GM23338 (cell line): ENCODE results near the gene TIPIN. TPM values are rescaled to one million over a fixed set of nuclear protein-coding genes. Genes with fewer than 3 reads are reported as not detected.
A peak's percentile ranks its signal among the peaks of the same experiment; 100 is the strongest.

Experiments used
- ATAC-seq: fragments of 200-7000 bp; cut with Tn5 transposase; 3 replicates; pipeline ENCODE4 v1.9.1; 2020
- DNase-seq: peaks from one replicate; pipeline ENCODE4 v3.0.0-alpha.2; 2015; ENCODE audit warnings: low spot score
- H2AFZ ChIP-seq: fragments of 200-600 bp; sonication (generic); 2 replicates; pipeline ENCODE4 v1.8.0; 2016; ENCODE audit warnings: antibody characterized with exemption, mild to moderate bottlenecking, moderate library complexity
- H3F3A ChIP-seq: fragments of 200-600 bp; sonication (generic); replicated peaks from 2 replicates; pipeline ENCODE4 v1.8.0; 2017; ENCODE audit warnings: antibody characterized with exemption, mixed run types, low read depth
- H3K27ac ChIP-seq: fragments of 200-600 bp; sonication (generic); 2 replicates; pipeline ENCODE4 v1.6.1; 2016; ENCODE audit warnings: low read depth
- H3K27me3 ChIP-seq: fragments of 200-600 bp; sonication (generic); 2 replicates; pipeline ENCODE4 v1.8.0; 2016; ENCODE audit warnings: mild to moderate bottlenecking, mixed run types, moderate library complexity; ENCODE audit not compliant: insufficient read depth
- H3K36me3 ChIP-seq: fragments of 200-600 bp; sonication (generic); 2 replicates; pipeline ENCODE4 v1.8.0; 2016; ENCODE audit warnings: mild to moderate bottlenecking; ENCODE audit not compliant: insufficient read depth
- H3K4me1 ChIP-seq: fragments of 200-600 bp; sonication (generic); 2 replicates; pipeline ENCODE4 v1.8.0; 2016; ENCODE audit warnings: mild to moderate bottlenecking, moderate library complexity; ENCODE audit not compliant: insufficient read depth
- H3K4me2 ChIP-seq: fragments of 200-600 bp; sonication (generic); 2 replicates; pipeline ENCODE4 v1.7.1; 2017; ENCODE audit warnings: mixed run types
- H3K4me3 ChIP-seq: fragments of 200-600 bp; sonication (generic); 2 replicates; pipeline ENCODE4 v1.6.1; 2016; ENCODE audit warnings: mixed run types
- H3K79me2 ChIP-seq: fragments of 200-600 bp; sonication (generic); replicated peaks from 2 replicates; pipeline ENCODE4 v1.8.0; 2017; ENCODE audit warnings: mild to moderate bottlenecking; ENCODE audit not compliant: insufficient read depth
- H3K9me2 ChIP-seq: fragments of 200-600 bp; sonication (generic); 2 replicates; pipeline ENCODE4 v1.8.0; 2017; ENCODE audit not compliant: insufficient read depth
- H4K20me1 ChIP-seq: fragments of 200-600 bp; sonication (generic); replicated peaks from 2 replicates; pipeline ENCODE4 v1.8.0; 2017; ENCODE audit warnings: mild to moderate bottlenecking; ENCODE audit not compliant: insufficient read depth
- H3K27ac Mint-ChIP-seq: 2 replicates; pipeline ENCODE4 v1.8.0; 2020; ENCODE audit warnings: inconsistent platforms, mild to moderate bottlenecking, moderate library complexity, mixed read lengths
- H3K27me3 Mint-ChIP-seq: 3 replicates; pipeline ENCODE4 v1.8.0; 2022; ENCODE audit warnings: low read depth, mild to moderate bottlenecking, moderate library complexity, mixed read lengths, inconsistent platforms; ENCODE audit not compliant: insufficient read depth, poor library complexity
- H3K36me3 Mint-ChIP-seq: 3 replicates; pipeline ENCODE4 v1.8.0; 2021; ENCODE audit warnings: low read depth, mild to moderate bottlenecking, inconsistent platforms, moderate library complexity, mixed read lengths
- H3K4me1 Mint-ChIP-seq: 3 replicates; pipeline ENCODE4 v1.8.0; 2020; ENCODE audit warnings: mild to moderate bottlenecking, inconsistent platforms, mixed read lengths
- H3K4me3 Mint-ChIP-seq: 3 replicates; pipeline ENCODE4 v1.8.0; 2021; ENCODE audit warnings: moderate library complexity, mild to moderate bottlenecking, inconsistent platforms, mixed read lengths
- H3K9me3 Mint-ChIP-seq: 3 replicates; pipeline ENCODE4 v1.8.0; 2020; ENCODE audit warnings: moderate library complexity, mild to moderate bottlenecking, inconsistent platforms, mixed read lengths
- EZH2 ChIP-seq: fragments of 200-600 bp; sonication (generic); IDR thresholded peaks from one replicate; pipeline ENCODE4 v1.8.0; 2017; ENCODE audit warnings: antibody characterized with exemption, mild to moderate bottlenecking, low read depth; ENCODE audit not compliant: unreplicated experiment
- EZH2phosphoT487 ChIP-seq: fragments of 200-600 bp; sonication (generic); IDR thresholded peaks from one replicate; pipeline ENCODE4 v1.8.1; 2018; ENCODE audit warnings: antibody characterized with exemption; ENCODE audit not compliant: unreplicated experiment
- JUNB ChIP-seq: IDR thresholded peaks from one replicate; pipeline ENCODE4 v1.6.1; 2016; ENCODE audit warnings: antibody characterized with exemption; ENCODE audit not compliant: unreplicated experiment
- NANOG ChIP-seq: IDR thresholded peaks from 2 replicates; pipeline ENCODE4 v1.6.1; 2016; ENCODE audit warnings: antibody characterized with exemption, borderline replicate concordance
- STAT1 ChIP-seq: IDR thresholded peaks from one replicate; pipeline ENCODE4 v1.6.1; 2016; ENCODE audit warnings: antibody characterized with exemption; ENCODE audit not compliant: unreplicated experiment
- ZNF114 ChIP-seq: fragments of 250-450 bp; sonication (Bioruptor Pico); IDR thresholded peaks from 2 replicates; pipeline ENCODE4 v1.5.0; 2020; ENCODE audit warnings: mild to moderate bottlenecking, moderate library complexity
- polyA plus RNA-seq: library from polyadenylated mRNA; unstranded; fragments of >200 nt; fragmentation: Nextera tagmentation; extraction: Ambion mirVana; gene quantifications from 2 replicates; pipeline ENCODE4 v1.2.1, GENCODE V29; 2016
- total RNA-seq: library from RNA; depleted of rRNA; stranded (reverse); fragments of >200 nt; shearing (Covaris generic); gene quantifications from 2 replicates; pipeline ENCODE4 v1.2.3, GENCODE V29; 2014
- TF ChIP-seq, protein P1 (sequence below), 2 experiments: fragments of 200-600 bp in 1 of 2; sonication (generic) in 1 of 2; conservative IDR thresholded peaks; 2 replicates each; pipeline versions ENCODE4 v1.5.1 to v1.6.1; 2016 to 2017; ENCODE audit warnings: antibody characterized with exemption in 2 of 2, low read depth in 2 of 2, mild to moderate bottlenecking in 2 of 2, moderate library complexity in 1 of 2
- TF ChIP-seq, protein P2 (sequence below): IDR thresholded peaks from 2 replicates; pipeline ENCODE4 v1.6.1; 2016; ENCODE audit warnings: antibody characterized with exemption
- TF ChIP-seq, protein P3 (sequence below): fragments of 250-450 bp; sonication (Bioruptor Pico); IDR thresholded peaks from 2 replicates; pipeline ENCODE4 v1.5.0; 2020; ENCODE audit warnings: mild to moderate bottlenecking, moderate library complexity

The TIPIN gene
- total and polyA plus RNA-seq, 2 experiments from 2014 or later, result 25.3 to 39.1 TPM

DNA sequence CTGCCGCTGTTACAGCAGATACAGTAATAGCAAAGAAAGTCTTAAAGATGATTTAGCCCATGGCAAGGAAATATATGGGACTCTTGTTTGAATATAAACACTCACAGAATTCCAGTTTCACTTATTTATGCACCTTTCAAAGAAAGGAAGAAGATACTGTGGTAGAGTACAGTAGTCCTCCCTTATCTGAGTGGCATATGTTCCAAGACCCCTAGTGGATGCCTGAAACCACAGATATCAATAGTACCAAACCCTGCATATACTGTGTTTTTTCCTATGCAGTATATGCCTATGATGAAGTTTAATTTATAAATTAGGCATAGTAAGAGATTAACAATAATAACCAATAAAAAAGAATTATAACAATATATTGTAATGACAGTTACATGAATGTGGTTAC, 38.4 kb upstream of the TIPIN start:
- H3K27ac Mint-ChIP-seq, result no peak overlapping the region
- Histone ChIP-seq H3K27me3 (no peaks in the 10 kb centered on the region), H2AFZ (no peak overlapping the region), H3K79me2 (peaks cover 100% of the 10 kb centered on the region), H3K4me1 (no peaks in the 10 kb centered on the region), H3K27ac (peak overlapping the region; percentile 43; the same call in 1 of the 2 replicates), H3F3A (no peaks in the 10 kb centered on the region), H3K4me2 (no peak overlapping the region), H3K9me2 (no peaks in the 10 kb centered on the region), H3K36me3 (0 out of 2 replicates have a peak, but pooled peaks cover 5% of the 10 kb centered on the region), H3K4me3 (no peak overlapping the region), H4K20me1 (peaks cover 17% of the 10 kb centered on the region; the same call in 1 of the 2 replicates)
- peaks cover 37% of the 10 kb centered on the region for H3K36me3 Mint-ChIP-seq
- H3K4me3 Mint-ChIP-seq, result no peak overlapping the region
- H3K27me3 Mint-ChIP-seq, result peaks cover 4% of the 10 kb centered on the region
- no peaks in the 10 kb centered on the region for H3K9me3 Mint-ChIP-seq
- ATAC-seq, result no peak
- no peak for TF ChIP-seq EZH2
- TF ChIP-seq, protein P1, sequence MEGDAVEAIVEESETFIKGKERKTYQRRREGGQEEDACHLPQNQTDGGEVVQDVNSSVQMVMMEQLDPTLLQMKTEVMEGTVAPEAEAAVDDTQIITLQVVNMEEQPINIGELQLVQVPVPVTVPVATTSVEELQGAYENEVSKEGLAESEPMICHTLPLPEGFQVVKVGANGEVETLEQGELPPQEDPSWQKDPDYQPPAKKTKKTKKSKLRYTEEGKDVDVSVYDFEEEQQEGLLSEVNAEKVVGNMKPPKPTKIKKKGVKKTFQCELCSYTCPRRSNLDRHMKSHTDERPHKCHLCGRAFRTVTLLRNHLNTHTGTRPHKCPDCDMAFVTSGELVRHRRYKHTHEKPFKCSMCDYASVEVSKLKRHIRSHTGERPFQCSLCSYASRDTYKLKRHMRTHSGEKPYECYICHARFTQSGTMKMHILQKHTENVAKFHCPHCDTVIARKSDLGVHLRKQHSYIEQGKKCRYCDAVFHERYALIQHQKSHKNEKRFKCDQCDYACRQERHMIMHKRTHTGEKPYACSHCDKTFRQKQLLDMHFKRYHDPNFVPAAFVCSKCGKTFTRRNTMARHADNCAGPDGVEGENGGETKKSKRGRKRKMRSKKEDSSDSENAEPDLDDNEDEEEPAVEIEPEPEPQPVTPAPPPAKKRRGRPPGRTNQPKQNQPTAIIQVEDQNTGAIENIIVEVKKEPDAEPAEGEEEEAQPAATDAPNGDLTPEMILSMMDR (conservative IDR thresholded peaks at IDR 0.05; ENCODE audit: low read depth in 2 of 2), result 0 out of 4 replicates have a peak, but pooled peaks of 1 of the 2 experiments have one; percentile 7
- TF ChIP-seq, protein P2, sequence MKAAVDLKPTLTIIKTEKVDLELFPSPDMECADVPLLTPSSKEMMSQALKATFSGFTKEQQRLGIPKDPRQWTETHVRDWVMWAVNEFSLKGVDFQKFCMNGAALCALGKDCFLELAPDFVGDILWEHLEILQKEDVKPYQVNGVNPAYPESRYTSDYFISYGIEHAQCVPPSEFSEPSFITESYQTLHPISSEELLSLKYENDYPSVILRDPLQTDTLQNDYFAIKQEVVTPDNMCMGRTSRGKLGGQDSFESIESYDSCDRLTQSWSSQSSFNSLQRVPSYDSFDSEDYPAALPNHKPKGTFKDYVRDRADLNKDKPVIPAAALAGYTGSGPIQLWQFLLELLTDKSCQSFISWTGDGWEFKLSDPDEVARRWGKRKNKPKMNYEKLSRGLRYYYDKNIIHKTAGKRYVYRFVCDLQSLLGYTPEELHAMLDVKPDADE, result no peak
- no peak for TF ChIP-seq JUNB
- H3K4me1 Mint-ChIP-seq, result peaks cover 23% of the 10 kb centered on the region
- no peak for DNase-seq

DNA sequence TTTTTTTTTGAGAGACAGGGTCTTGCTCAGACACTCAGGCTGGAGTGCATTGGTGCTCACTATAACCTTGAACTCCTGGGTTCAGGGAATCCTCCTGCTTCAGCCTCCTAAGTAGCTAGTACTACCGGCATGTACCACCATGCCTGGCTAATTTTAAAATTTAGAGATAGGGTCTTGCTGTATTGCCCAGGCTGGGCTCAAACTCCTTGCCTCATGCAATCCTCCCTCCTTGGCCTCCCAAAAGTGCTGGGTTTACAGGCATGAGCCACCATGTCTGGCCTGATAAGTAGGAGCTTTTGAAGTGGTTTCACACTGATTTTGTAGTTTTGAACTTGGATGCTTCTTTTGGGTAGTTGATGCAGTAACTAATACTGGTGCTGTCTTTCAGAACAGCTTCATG, 38.0 kb upstream of the TIPIN start:
- no peak overlapping the region for H3K27ac Mint-ChIP-seq
- H4K20me1 ChIP-seq, result peaks cover 21% of the 10 kb centered on the region; the same call in 1 of the 2 replicates
- H3K9me3 Mint-ChIP-seq, result no peaks in the 10 kb centered on the region
- TF ChIP-seq NANOG (no peak), EZH2 (no peak), STAT1 (no peak), ZNF114 (no peak), EZH2phosphoT487 (no peak)
- TF ChIP-seq, protein P3, sequence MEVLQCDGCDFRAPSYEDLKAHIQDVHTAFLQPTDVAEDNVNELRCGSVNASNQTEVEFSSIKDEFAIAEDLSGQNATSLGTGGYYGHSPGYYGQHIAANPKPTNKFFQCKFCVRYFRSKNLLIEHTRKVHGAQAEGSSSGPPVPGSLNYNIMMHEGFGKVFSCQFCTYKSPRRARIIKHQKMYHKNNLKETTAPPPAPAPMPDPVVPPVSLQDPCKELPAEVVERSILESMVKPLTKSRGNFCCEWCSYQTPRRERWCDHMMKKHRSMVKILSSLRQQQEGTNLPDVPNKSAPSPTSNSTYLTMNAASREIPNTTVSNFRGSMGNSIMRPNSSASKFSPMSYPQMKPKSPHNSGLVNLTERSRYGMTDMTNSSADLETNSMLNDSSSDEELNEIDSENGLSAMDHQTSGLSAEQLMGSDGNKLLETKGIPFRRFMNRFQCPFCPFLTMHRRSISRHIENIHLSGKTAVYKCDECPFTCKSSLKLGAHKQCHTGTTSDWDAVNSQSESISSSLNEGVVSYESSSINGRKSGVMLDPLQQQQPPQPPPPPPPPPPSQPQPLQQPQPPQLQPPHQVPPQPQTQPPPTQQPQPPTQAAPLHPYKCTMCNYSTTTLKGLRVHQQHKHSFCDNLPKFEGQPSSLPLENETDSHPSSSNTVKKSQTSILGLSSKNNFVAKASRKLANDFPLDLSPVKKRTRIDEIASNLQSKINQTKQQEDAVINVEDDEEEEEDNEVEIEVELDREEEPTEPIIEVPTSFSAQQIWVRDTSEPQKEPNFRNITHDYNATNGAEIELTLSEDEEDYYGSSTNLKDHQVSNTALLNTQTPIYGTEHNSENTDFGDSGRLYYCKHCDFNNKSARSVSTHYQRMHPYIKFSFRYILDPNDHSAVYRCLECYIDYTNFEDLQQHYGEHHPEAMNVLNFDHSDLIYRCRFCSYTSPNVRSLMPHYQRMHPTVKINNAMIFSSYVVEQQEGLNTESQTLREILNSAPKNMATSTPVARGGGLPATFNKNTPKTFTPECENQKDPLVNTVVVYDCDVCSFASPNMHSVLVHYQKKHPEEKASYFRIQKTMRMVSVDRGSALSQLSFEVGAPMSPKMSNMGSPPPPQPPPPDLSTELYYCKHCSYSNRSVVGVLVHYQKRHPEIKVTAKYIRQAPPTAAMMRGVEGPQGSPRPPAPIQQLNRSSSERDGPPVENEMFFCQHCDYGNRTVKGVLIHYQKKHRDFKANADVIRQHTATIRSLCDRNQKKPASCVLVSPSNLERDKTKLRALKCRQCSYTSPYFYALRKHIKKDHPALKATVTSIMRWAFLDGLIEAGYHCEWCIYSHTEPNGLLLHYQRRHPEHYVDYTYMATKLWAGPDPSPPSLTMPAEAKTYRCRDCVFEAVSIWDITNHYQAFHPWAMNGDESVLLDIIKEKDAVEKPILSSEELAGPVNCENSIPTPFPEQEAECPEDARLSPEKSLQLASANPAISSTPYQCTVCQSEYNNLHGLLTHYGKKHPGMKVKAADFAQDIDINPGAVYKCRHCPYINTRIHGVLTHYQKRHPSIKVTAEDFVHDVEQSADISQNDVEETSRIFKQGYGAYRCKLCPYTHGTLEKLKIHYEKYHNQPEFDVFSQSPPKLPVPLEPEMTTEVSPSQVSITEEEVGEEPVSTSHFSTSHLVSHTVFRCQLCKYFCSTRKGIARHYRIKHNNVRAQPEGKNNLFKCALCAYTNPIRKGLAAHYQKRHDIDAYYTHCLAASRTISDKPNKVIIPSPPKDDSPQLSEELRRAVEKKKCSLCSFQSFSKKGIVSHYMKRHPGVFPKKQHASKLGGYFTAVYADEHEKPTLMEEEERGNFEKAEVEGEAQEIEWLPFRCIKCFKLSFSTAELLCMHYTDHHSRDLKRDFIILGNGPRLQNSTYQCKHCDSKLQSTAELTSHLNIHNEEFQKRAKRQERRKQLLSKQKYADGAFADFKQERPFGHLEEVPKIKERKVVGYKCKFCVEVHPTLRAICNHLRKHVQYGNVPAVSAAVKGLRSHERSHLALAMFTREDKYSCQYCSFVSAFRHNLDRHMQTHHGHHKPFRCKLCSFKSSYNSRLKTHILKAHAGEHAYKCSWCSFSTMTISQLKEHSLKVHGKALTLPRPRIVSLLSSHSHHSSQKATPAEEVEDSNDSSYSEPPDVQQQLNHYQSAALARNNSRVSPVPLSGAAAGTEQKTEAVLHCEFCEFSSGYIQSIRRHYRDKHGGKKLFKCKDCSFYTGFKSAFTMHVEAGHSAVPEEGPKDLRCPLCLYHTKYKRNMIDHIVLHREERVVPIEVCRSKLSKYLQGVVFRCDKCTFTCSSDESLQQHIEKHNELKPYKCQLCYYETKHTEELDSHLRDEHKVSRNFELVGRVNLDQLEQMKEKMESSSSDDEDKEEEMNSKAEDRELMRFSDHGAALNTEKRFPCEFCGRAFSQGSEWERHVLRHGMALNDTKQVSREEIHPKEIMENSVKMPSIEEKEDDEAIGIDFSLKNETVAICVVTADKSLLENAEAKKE, result no peak
- TF ChIP-seq, protein P2, result no peak
- H3K27ac ChIP-seq, result peak overlapping the region; percentile 43; the same call in 1 of the 2 replicates
- peaks cover 40% of the 10 kb centered on the region for H3K36me3 Mint-ChIP-seq
- no peak for ATAC-seq
- H3K36me3 ChIP-seq, result 0 out of 2 replicates have a peak, but pooled peaks cover 5% of the 10 kb centered on the region
- DNase-seq, result no peak
- H3K4me1 Mint-ChIP-seq, result peaks cover 25% of the 10 kb centered on the region
- no peaks in the 10 kb centered on the region for H3K27me3 ChIP-seq
- H3K27me3 Mint-ChIP-seq, result peaks cover 4% of the 10 kb centered on the region
- H3K4me3 Mint-ChIP-seq, result no peak overlapping the region
- no peaks in the 10 kb centered on the region for H3K4me1 ChIP-seq
- H3K79me2 ChIP-seq, result peaks cover 100% of the 10 kb centered on the region
- no peaks in the 10 kb centered on the region for H3F3A ChIP-seq
- no peak overlapping the region for H3K4me2 ChIP-seq
- H3K4me3 ChIP-seq, result no peak overlapping the region
- no peaks in the 10 kb centered on the region for H3K9me2 ChIP-seq
- H2AFZ ChIP-seq, result no peak overlapping the region
